ENCODE results near the gene SIPA1L3.

GRCh38 chr19:38231918-38232317 is 324.9 kb downstream of the SIPA1L3 start:
- TF ChIP-seq RAD21 (IDR thresholded peaks at IDR 0.05; ENCODE audit: low read depth) (no peak), MAX (IDR thresholded peaks at IDR 0.05) (no peak), TEAD4 (IDR thresholded peaks at IDR 0.05) (no peak), TAF1 (IDR thresholded peaks at IDR 0.05; ENCODE audit: low read depth) (no peak), CREB1 (IDR thresholded peaks at IDR 0.05; ENCODE audit: low read depth) (no peak), USF1 (IDR thresholded peaks at IDR 0.05) (no peak), REST (IDR thresholded peaks at IDR 0.05; ENCODE audit: low read depth) (no peak), CEBPB (IDR thresholded peaks at IDR 0.05) (no peak), TCF12 (IDR thresholded peaks at IDR 0.05; ENCODE audit: low read depth) (no peak)

Data from Ishikawa (cell line).